Measurements from ENCODE around the gene MT1A. TPM values are rescaled to one million over a fixed set of nuclear protein-coding genes. Genes with fewer than 3 reads are reported as not detected.
"Not testable (repeated sequence)": the region's sequence is repeated elsewhere in the genome, so short reads cannot be mapped to it uniquely, and the experiment has no call there.

MT1A gene
- polyA plus RNA-seq, 1 donor from 2014 or later, result not detected

DNA sequence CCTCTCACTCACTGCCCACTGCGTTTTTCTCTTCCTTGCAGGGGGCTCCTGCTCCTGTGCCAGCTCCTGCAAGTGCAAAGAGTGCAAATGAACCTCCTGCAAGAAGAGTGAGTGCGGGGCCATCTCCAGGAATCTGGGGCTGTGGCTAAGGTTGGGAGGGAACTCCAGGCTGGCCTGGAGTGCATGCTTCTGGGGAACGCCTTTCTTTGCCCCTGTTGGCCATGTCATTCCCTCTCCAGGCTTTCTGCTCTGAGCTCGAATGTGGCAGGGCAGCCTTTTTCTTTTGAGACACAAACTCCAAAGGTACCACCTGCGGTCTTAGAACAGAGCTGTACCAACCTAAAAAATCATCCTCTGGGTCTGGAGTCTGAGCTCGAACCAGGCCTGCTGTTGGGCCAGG lies 20.3 kb upstream of the MT1A start:
- no peak overlapping the region for H3K4me2 ChIP-seq (ENCODE audit: low read length)
- peaks cover 65% of the 10 kb centered on the region for H3K27me3 ChIP-seq (ENCODE audit: insufficient read depth, low read depth, low read length)
- no peaks in the 10 kb centered on the region for H3K9me3 ChIP-seq (ENCODE audit: low read length)
- TF ChIP-seq TAF1 (IDR thresholded peaks at IDR 0.05; ENCODE audit: low read depth) (no peak), EZH2 (IDR thresholded peaks at IDR 0.05; ENCODE audit: borderline replicate concordance, insufficient read depth, low read length, poor library complexity, severe bottlenecking) (no peak), MXI1 (conservative IDR thresholded peaks at IDR 0.05; ENCODE audit: poor library complexity, severe bottlenecking) (no peak), RAD21 (conservative IDR thresholded peaks at IDR 0.05) (no peak), SMC3 (conservative IDR thresholded peaks at IDR 0.05; ENCODE audit: poor library complexity) (no peak), POLR2AphosphoS5 (IDR thresholded peaks at IDR 0.05) (no peak), EP300 (conservative IDR thresholded peaks at IDR 0.05; ENCODE audit: poor library complexity, severe bottlenecking) (no peak)
- TF ChIP-seq, protein P1, sequence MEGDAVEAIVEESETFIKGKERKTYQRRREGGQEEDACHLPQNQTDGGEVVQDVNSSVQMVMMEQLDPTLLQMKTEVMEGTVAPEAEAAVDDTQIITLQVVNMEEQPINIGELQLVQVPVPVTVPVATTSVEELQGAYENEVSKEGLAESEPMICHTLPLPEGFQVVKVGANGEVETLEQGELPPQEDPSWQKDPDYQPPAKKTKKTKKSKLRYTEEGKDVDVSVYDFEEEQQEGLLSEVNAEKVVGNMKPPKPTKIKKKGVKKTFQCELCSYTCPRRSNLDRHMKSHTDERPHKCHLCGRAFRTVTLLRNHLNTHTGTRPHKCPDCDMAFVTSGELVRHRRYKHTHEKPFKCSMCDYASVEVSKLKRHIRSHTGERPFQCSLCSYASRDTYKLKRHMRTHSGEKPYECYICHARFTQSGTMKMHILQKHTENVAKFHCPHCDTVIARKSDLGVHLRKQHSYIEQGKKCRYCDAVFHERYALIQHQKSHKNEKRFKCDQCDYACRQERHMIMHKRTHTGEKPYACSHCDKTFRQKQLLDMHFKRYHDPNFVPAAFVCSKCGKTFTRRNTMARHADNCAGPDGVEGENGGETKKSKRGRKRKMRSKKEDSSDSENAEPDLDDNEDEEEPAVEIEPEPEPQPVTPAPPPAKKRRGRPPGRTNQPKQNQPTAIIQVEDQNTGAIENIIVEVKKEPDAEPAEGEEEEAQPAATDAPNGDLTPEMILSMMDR (IDR thresholded peaks at IDR 0.05; ENCODE audit: poor library complexity, severe bottlenecking), result no peak
- TF ChIP-seq, protein P2, sequence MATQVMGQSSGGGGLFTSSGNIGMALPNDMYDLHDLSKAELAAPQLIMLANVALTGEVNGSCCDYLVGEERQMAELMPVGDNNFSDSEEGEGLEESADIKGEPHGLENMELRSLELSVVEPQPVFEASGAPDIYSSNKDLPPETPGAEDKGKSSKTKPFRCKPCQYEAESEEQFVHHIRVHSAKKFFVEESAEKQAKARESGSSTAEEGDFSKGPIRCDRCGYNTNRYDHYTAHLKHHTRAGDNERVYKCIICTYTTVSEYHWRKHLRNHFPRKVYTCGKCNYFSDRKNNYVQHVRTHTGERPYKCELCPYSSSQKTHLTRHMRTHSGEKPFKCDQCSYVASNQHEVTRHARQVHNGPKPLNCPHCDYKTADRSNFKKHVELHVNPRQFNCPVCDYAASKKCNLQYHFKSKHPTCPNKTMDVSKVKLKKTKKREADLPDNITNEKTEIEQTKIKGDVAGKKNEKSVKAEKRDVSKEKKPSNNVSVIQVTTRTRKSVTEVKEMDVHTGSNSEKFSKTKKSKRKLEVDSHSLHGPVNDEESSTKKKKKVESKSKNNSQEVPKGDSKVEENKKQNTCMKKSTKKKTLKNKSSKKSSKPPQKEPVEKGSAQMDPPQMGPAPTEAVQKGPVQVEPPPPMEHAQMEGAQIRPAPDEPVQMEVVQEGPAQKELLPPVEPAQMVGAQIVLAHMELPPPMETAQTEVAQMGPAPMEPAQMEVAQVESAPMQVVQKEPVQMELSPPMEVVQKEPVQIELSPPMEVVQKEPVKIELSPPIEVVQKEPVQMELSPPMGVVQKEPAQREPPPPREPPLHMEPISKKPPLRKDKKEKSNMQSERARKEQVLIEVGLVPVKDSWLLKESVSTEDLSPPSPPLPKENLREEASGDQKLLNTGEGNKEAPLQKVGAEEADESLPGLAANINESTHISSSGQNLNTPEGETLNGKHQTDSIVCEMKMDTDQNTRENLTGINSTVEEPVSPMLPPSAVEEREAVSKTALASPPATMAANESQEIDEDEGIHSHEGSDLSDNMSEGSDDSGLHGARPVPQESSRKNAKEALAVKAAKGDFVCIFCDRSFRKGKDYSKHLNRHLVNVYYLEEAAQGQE (IDR thresholded peaks at IDR 0.05; ENCODE audit: borderline replicate concordance), result no peak
- H4K20me1 ChIP-seq (ENCODE audit: insufficient read depth), result no peaks in the 10 kb centered on the region
- no peaks in the 10 kb centered on the region for H3K9me2 ChIP-seq (ENCODE audit: insufficient read depth, low read length)
- no peaks in the 10 kb centered on the region for H3F3A ChIP-seq (ENCODE audit: insufficient read depth, low read length, poor library complexity, severe bottlenecking)
- no peak overlapping the region for H2AFZ ChIP-seq (ENCODE audit: low read depth, low read length)
- H3K27ac ChIP-seq (ENCODE audit: low read length), result no peak overlapping the region
- no peaks in the 10 kb centered on the region for H3K36me3 ChIP-seq (ENCODE audit: insufficient read depth, low read length)
- H3K79me2 ChIP-seq (replicated peaks; ENCODE audit: insufficient read depth, low read length), result no peaks in the 10 kb centered on the region
- no peak overlapping the region for H3K9ac ChIP-seq (ENCODE audit: low read length)
- H3K4me3 ChIP-seq (ENCODE audit: low read length), result no peak overlapping the region

GRCh38 chr16:56620339-56620897 lies 18.0 kb upstream of the MT1A start:
- H3K79me2 ChIP-seq (replicated peaks; ENCODE audit: insufficient read depth, low read length), result no peaks in the 10 kb centered on the region
- H3K27me3 ChIP-seq (ENCODE audit: insufficient read depth, low read depth, low read length), result peaks cover 70% of the 10 kb centered on the region
- H3K4me2 ChIP-seq (ENCODE audit: low read length), result no peak overlapping the region
- H3K9ac ChIP-seq (ENCODE audit: low read length), result no peak overlapping the region
- no peaks in the 10 kb centered on the region for H3K36me3 ChIP-seq (ENCODE audit: insufficient read depth, low read length)
- H3K27ac ChIP-seq (ENCODE audit: low read length), result no peak overlapping the region
- no peaks in the 10 kb centered on the region for H4K20me1 ChIP-seq (ENCODE audit: insufficient read depth)
- no peak overlapping the region for H2AFZ ChIP-seq (ENCODE audit: low read depth, low read length)
- no peaks in the 10 kb centered on the region for H3K9me2 ChIP-seq (ENCODE audit: insufficient read depth, low read length)
- H3K4me3 ChIP-seq (ENCODE audit: low read length), result no peak overlapping the region
- TF ChIP-seq, protein P1 (IDR thresholded peaks at IDR 0.05; ENCODE audit: poor library complexity, severe bottlenecking), result no peak
- TF ChIP-seq TAF1 (IDR thresholded peaks at IDR 0.05; ENCODE audit: low read depth) (no peak), MXI1 (conservative IDR thresholded peaks at IDR 0.05; ENCODE audit: poor library complexity, severe bottlenecking) (no peak), SMC3 (conservative IDR thresholded peaks at IDR 0.05; ENCODE audit: poor library complexity) (no peak), EZH2 (IDR thresholded peaks at IDR 0.05; ENCODE audit: borderline replicate concordance, insufficient read depth, low read length, poor library complexity, severe bottlenecking) (no peak), POLR2AphosphoS5 (IDR thresholded peaks at IDR 0.05) (no peak)
- TF ChIP-seq, protein P2 (IDR thresholded peaks at IDR 0.05; ENCODE audit: borderline replicate concordance), result no peak
- H3F3A ChIP-seq (ENCODE audit: insufficient read depth, low read length, poor library complexity, severe bottlenecking), result no peaks in the 10 kb centered on the region
- H3K9me3 ChIP-seq (ENCODE audit: low read length), result no peaks in the 10 kb centered on the region

DNA sequence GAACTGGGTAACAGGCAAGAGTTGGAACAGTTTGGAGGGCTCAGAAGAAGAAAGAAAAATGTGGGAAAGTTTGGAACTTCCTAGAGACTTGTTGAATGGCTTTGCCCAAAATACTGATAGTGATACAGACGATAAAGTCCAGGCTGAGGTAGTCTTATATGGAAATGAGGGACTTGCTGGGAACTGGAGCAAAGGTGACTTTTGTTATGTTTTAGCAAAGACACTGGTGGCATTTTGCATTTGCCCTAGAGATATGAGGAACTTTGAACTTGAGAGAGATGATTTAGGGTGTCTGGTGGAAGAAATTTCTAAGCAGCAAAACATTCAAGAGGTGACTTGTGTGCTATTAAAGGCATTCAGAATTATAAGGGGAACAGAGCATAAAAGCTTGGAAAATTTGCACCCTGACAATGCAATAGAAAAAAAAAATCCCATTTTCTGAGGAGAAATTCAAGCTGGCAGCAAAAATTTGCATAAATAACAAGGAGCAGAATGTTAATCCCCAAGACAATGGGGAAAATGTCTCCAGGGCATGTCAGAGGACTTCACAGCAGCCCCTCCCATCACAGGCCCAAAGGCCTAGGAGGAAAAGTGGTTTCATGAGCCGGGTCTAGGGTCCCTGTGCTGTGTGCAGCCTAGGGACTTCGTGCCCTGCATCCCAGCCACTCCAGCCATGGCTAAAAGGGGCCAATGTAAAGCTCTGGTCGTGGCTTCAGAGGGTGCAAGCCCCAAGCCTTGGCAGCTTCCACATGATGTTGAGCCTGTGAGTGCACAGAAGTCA lies 16.6 kb upstream of the MT1A start:
- H3F3A ChIP-seq (ENCODE audit: insufficient read depth, low read length, poor library complexity, severe bottlenecking); H4K20me1 ChIP-seq (ENCODE audit: insufficient read depth); H3K4me2 ChIP-seq (ENCODE audit: low read length); H3K79me2 ChIP-seq (replicated peaks; ENCODE audit: insufficient read depth, low read length); H3K36me3 ChIP-seq (ENCODE audit: insufficient read depth, low read length); H3K9ac ChIP-seq (ENCODE audit: low read length); H2AFZ ChIP-seq (ENCODE audit: low read depth, low read length); H3K27ac ChIP-seq (ENCODE audit: low read length); H3K9me3 ChIP-seq (ENCODE audit: low read length); H3K4me3 ChIP-seq (ENCODE audit: low read length); H3K9me2 ChIP-seq (ENCODE audit: insufficient read depth, low read length): not testable (repeated sequence)
- H3K27me3 ChIP-seq (ENCODE audit: insufficient read depth, low read depth, low read length), result peaks cover 72% of the 10 kb centered on the region
